GM12892 (cell line): Measurements from ENCODE around the gene TUBGCP2.

Source experiments
- POLR2A ChIP-seq: IDR thresholded peaks from 2 replicates; pipeline ENCODE4 v1.6.1; 2011; ENCODE audit warnings: low read depth, low read length, control low read depth
- POLR2AphosphoS5 ChIP-seq: IDR thresholded peaks from 2 replicates; pipeline ENCODE4 v1.6.1; 2011; ENCODE audit warnings: low read depth, low read length, control low read depth
- TAF1 ChIP-seq: IDR thresholded peaks from 2 replicates; pipeline ENCODE4 v1.6.1; 2011; ENCODE audit warnings: low read depth, mild to moderate bottlenecking, control low read depth, low read length, borderline replicate concordance

- TF ChIP-seq POLR2A, result no peak
- no peak for TF ChIP-seq POLR2AphosphoS5
- TF ChIP-seq TAF1, result no peak
These were observed 65.1 kb downstream of the TUBGCP2 start for GRCh38 chr10:133243593-133243992.
